Neural progenitor cell (in vitro differentiated cells): ENCODE results near the gene BACH1. TPM values are rescaled to one million over a fixed set of nuclear protein-coding genes. Genes with fewer than 3 reads are reported as not detected.
"Not testable (repeated sequence)": the region's sequence is repeated elsewhere in the genome, so short reads cannot be mapped to it uniquely, and the experiment has no call there.

ENCODE experiments used
- DNase-seq: peaks from one replicate; pipeline ENCODE4 v3.0.0-alpha.2; 2016; ENCODE audit warnings: low spot score
- H2AFZ ChIP-seq: fragments of 200-600 bp; sonication (generic); replicated peaks from 2 replicates; pipeline ENCODE4 v1.6.1; 2016; ENCODE audit warnings: antibody characterized with exemption
- H3F3A ChIP-seq: fragments of 200-600 bp; sonication (generic); 2 replicates; pipeline ENCODE4 v1.6.1; 2016; ENCODE audit warnings: antibody characterized with exemption, low read depth
- H3K27ac ChIP-seq: fragments of 200-600 bp; sonication (generic); 2 replicates; pipeline ENCODE4 v1.5.1; 2016; ENCODE audit warnings: mild to moderate bottlenecking
- H3K27me3 ChIP-seq: fragments of 200-600 bp; sonication (generic); 2 replicates; pipeline ENCODE4 v1.6.1; 2016; ENCODE audit warnings: mild to moderate bottlenecking, moderate library complexity
- H3K36me3 ChIP-seq: fragments of 200-600 bp; sonication (generic); 2 replicates; pipeline ENCODE4 v1.5.1; 2016
- H3K4me1 ChIP-seq: fragments of 200-600 bp; sonication (generic); 2 replicates; pipeline ENCODE4 v1.6.1; 2016; ENCODE audit warnings: mixed run types
- H3K4me2 ChIP-seq: fragments of 200-600 bp; sonication (generic); 2 replicates; pipeline ENCODE4 v1.6.1; 2016
- H3K4me3 ChIP-seq: fragments of 200-600 bp; sonication (generic); 2 replicates; pipeline ENCODE4 v1.5.1; 2016
- H3K79me2 ChIP-seq: fragments of 200-600 bp; sonication (generic); 2 replicates; pipeline ENCODE4 v1.6.1; 2016; ENCODE audit warnings: low read depth
- H3K9ac ChIP-seq: fragments of 200-600 bp; sonication (generic); 2 replicates; pipeline ENCODE4 v1.6.1; 2016
- H3K9me3 ChIP-seq: fragments of 200-600 bp; sonication (generic); 2 replicates; pipeline ENCODE4 v1.5.1; 2016; ENCODE audit warnings: low read depth
- H4K20me1 ChIP-seq: fragments of 200-600 bp; sonication (generic); 2 replicates; pipeline ENCODE4 v1.6.1; 2016; ENCODE audit warnings: low read depth
- H3K27ac Mint-ChIP-seq: 3 replicates; pipeline ENCODE4 v1.8.0; 2021; ENCODE audit warnings: mixed read lengths
- H3K27me3 Mint-ChIP-seq: 2 replicates; pipeline ENCODE4 v1.8.0; 2022; ENCODE audit warnings: low read depth, mild to moderate bottlenecking, inconsistent platforms, moderate library complexity, mixed read lengths; ENCODE audit not compliant: insufficient read depth
- H3K36me3 Mint-ChIP-seq: 3 replicates; pipeline ENCODE4 v1.8.0; 2021; ENCODE audit warnings: mixed read lengths
- H3K4me1 Mint-ChIP-seq: 3 replicates; pipeline ENCODE4 v1.8.0; 2021; ENCODE audit warnings: mixed read lengths
- H3K4me3 Mint-ChIP-seq: 3 replicates; pipeline ENCODE4 v1.8.0; 2021; ENCODE audit warnings: mild to moderate bottlenecking, moderate library complexity, mixed read lengths
- H3K9me3 Mint-ChIP-seq: 3 replicates; pipeline ENCODE4 v1.8.0; 2020; ENCODE audit warnings: mixed read lengths
- CTCF ChIP-seq: fragments of 200-600 bp; sonication (generic); IDR thresholded peaks from 2 replicates; pipeline ENCODE4 v1.5.1; 2017; ENCODE audit warnings: antibody characterized with exemption, mild to moderate bottlenecking
- EZH2 ChIP-seq: fragments of 200-600 bp; sonication (generic); IDR thresholded peaks from 2 replicates; pipeline ENCODE4 v1.6.1; 2017; ENCODE audit warnings: antibody characterized with exemption, mild to moderate bottlenecking, moderate library complexity
- EZH2phosphoT487 ChIP-seq: fragments of 200-600 bp; sonication (generic); IDR thresholded peaks from 2 replicates; pipeline ENCODE4 v1.6.1; 2017; ENCODE audit warnings: antibody characterized with exemption
- total RNA-seq: library from RNA; depleted of rRNA; stranded (reverse); fragments of >200 nt; gene quantifications from 2 replicates; pipeline ENCODE4 v1.2.3, GENCODE V29; 2015; ENCODE audit warnings: low replicate concordance

The BACH1 gene
- total RNA-seq, 1 donor from 2014 or later = 93.8 TPM

- H3K9me3 Mint-ChIP-seq = peaks cover 3% of the 10 kb centered on the region
Observed at GRCh38 chr21:29277442-29277841, 21.3 kb upstream of the BACH1 start.

GRCh38 chr21:29279558-29279957, 19.2 kb upstream of the BACH1 start:
- H3K36me3 Mint-ChIP-seq = no peaks in the 10 kb centered on the region
- Histone ChIP-seq H3K79me2 (no peaks in the 10 kb centered on the region), H3K27me3 (no peaks in the 10 kb centered on the region), H3K9ac (no peak overlapping the region), H4K20me1 (no peaks in the 10 kb centered on the region), H3K27ac (no peak overlapping the region), H3K9me3 (no peaks in the 10 kb centered on the region), H3K4me1 (peaks cover 5% of the 10 kb centered on the region), H3F3A (no peaks in the 10 kb centered on the region), H3K36me3 (no peaks in the 10 kb centered on the region), H2AFZ (no peak overlapping the region), H3K4me2 (no peak overlapping the region), H3K4me3 (no peak overlapping the region)
- peaks cover 4% of the 10 kb centered on the region for H3K4me1 Mint-ChIP-seq
- no peaks in the 10 kb centered on the region for H3K27me3 Mint-ChIP-seq
- H3K27ac Mint-ChIP-seq = no peak overlapping the region
- no peak overlapping the region for H3K4me3 Mint-ChIP-seq
- TF ChIP-seq EZH2 (no peak), CTCF (no peak), EZH2phosphoT487 (no peak)
- peaks cover 3% of the 10 kb centered on the region for H3K9me3 Mint-ChIP-seq
- DNase-seq = no peak

More at GRCh38 chr21:29277442-29277841, 21.3 kb upstream of the BACH1 start:
- Mint-ChIP-seq H3K4me3 (no peak overlapping the region), H3K27me3 (no peaks in the 10 kb centered on the region), H3K27ac (no peak overlapping the region), H3K36me3 (no peaks in the 10 kb centered on the region), H3K4me1 (no peaks in the 10 kb centered on the region)
- no peaks in the 10 kb centered on the region for H3K27me3 ChIP-seq
- no peak overlapping the region for H3K4me2 ChIP-seq
- no peaks in the 10 kb centered on the region for H3F3A ChIP-seq
- no peak overlapping the region for H3K4me3 ChIP-seq
- TF ChIP-seq EZH2phosphoT487 (no peak), CTCF (no peak), EZH2 (no peak)
- no peaks in the 10 kb centered on the region for H3K9me3 ChIP-seq
- DNase-seq = no peak
- H4K20me1 ChIP-seq = no peaks in the 10 kb centered on the region
- no peaks in the 10 kb centered on the region for H3K36me3 ChIP-seq
- no peak overlapping the region for H2AFZ ChIP-seq
- H3K4me1 ChIP-seq = no peaks in the 10 kb centered on the region
- H3K9ac ChIP-seq = no peak overlapping the region
- no peaks in the 10 kb centered on the region for H3K79me2 ChIP-seq
- H3K27ac ChIP-seq = no peak overlapping the region

- H3K4me1 Mint-ChIP-seq, H4K20me1 ChIP-seq, H3K9me3 ChIP-seq, H3K36me3 ChIP-seq, H3K9ac ChIP-seq, H3K4me3 ChIP-seq, H3K4me3 Mint-ChIP-seq, H3K36me3 Mint-ChIP-seq, H3K27ac Mint-ChIP-seq, H3K4me1 ChIP-seq, H3K79me2 ChIP-seq, H3K27me3 Mint-ChIP-seq, H3K27me3 ChIP-seq, H3F3A ChIP-seq, H3K9me3 Mint-ChIP-seq, H2AFZ ChIP-seq, H3K4me2 ChIP-seq, DNase-seq, H3K27ac ChIP-seq: not testable (repeated sequence)
Observed at GRCh38 chr21:29281801-29282200, 16.9 kb upstream of the BACH1 start.

GRCh38 chr21:29287383-29287782, 11.3 kb upstream of the BACH1 start:
- H3K36me3 ChIP-seq = no peaks in the 10 kb centered on the region
- H3K9me3 Mint-ChIP-seq = peaks cover 2% of the 10 kb centered on the region
- no peak for DNase-seq
- peaks cover 4% of the 10 kb centered on the region for H3K4me1 Mint-ChIP-seq
- H3K4me2 ChIP-seq = no peak overlapping the region
- H3F3A ChIP-seq = no peaks in the 10 kb centered on the region
- no peak overlapping the region for H3K4me3 ChIP-seq
- H3K27me3 ChIP-seq = no peaks in the 10 kb centered on the region
- no peak overlapping the region for H2AFZ ChIP-seq
- H3K27ac Mint-ChIP-seq = no peak overlapping the region
- no peaks in the 10 kb centered on the region for H3K27me3 Mint-ChIP-seq
- H4K20me1 ChIP-seq = no peaks in the 10 kb centered on the region
- no peak overlapping the region for H3K9ac ChIP-seq
- H3K4me3 Mint-ChIP-seq = no peak overlapping the region
- H3K36me3 Mint-ChIP-seq = no peaks in the 10 kb centered on the region
- no peak for TF ChIP-seq EZH2
- TF ChIP-seq CTCF = no peak
- no peak for TF ChIP-seq EZH2phosphoT487
- no peak overlapping the region for H3K27ac ChIP-seq
- no peaks in the 10 kb centered on the region for H3K9me3 ChIP-seq
- H3K79me2 ChIP-seq = no peaks in the 10 kb centered on the region
- H3K4me1 ChIP-seq = peaks cover 5% of the 10 kb centered on the region
